GM21576 (cell line): Measurements from ENCODE around the gene OR2T1.
A peak's percentile ranks its signal among the peaks of the same experiment; 100 is the strongest.
"Not testable (repeated sequence)": the region's sequence is repeated elsewhere in the genome, so short reads cannot be mapped to it uniquely, and the experiment has no call there.

Source experiments
- ATAC-seq: cut with Tn5 transposase; IDR thresholded peaks from one replicate; pipeline ENCODE4 v1.9.1; 2021; ENCODE audit warnings: mild to moderate bottlenecking, moderate library complexity; ENCODE audit not compliant: unreplicated experiment

OR2T1 gene

DNA sequence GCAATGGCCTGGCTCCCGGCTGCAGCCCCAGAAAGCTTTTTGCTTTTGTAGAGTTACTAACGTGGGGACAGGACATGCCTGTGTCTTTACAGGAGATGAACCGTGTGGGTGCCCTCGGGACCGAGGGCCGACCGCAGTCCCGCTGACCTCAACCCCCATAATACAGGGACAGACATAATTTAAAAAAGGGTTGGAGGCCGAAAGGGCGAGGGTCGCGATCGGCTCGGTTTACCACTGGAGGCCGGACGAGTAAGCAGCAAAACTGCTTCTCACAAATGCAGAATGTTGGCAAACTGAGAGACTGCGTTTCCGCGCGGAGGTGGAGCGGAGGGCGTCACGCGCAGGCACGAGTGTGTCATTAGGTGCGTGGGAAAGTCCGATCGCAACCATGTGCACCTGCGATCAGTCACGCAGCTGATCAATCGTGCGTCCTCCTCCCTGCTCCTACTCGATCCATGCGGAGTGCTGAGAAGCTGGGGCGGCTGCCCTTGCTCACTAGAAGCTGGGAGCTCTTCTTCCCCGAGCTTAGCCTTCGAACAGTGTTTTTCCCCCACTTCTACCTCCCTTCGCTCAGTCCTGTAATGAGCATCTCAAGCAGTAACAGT is 31.1 kb downstream of the OR2T1 start:
- ATAC-seq, result not testable (repeated sequence)

GRCh38 chr1:248434913-248435312 is 32.1 kb downstream of the OR2T1 start:
- not testable (repeated sequence) for ATAC-seq

DNA sequence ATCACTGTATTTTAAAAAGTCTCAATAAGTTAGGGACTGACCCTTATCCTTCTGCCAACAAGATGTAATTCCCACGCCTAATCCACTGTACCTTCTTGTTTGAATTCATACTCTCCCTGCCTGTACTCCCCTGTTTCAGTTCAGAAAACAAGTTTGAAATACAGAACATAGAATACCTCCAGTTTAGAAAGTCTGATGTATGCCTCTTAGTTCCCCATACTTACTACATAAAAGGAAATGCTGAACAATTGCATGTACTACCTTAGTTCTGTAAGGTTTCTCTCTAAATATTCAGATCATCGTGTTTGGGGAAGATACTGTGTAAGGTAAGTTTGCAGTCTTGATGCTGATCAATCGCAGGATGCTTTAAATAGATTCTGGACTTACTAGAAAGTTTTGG is 33.5 kb downstream of the OR2T1 start:
- peak; percentile 65 for ATAC-seq

DNA sequence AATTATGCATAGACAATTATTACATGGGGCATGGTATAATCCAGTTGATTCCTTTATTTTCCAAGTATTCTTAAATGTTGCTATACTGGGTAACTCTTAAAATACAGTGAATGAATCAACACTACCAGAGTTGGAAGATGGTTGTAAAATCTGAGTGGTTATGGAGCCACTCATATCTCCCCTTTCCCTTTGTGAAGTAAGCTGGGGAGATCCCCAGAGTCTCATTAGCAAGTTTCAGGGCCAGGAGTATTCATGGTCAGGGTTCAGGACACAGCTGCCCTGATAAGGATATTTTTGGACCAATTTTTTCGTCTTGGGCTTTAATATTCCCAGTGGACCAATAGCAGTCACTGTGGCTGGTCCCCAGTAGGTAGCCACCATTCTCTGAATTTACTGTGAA is 35.8 kb downstream of the OR2T1 start:
- ATAC-seq, result not testable (repeated sequence)

DNA sequence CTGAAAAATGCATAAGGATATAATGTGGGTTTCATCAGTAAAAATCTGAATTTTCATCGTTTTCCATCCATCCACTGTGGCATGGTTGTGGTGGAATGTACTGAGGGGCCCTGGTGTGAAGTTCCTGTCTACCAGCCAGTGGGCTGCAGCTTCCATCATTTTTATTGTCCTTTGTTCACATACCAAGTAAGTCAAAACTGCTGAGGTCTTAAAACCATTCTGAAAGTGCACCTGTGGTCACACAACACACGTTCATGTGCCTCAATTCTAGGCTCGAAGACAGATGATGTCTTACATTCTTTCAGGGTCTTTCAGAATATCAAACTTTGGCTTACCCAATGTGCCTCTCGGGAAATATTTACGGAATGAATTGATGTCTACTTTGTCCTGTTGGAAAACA is 36.4 kb downstream of the OR2T1 start:
- ATAC-seq, result not testable (repeated sequence)

DNA sequence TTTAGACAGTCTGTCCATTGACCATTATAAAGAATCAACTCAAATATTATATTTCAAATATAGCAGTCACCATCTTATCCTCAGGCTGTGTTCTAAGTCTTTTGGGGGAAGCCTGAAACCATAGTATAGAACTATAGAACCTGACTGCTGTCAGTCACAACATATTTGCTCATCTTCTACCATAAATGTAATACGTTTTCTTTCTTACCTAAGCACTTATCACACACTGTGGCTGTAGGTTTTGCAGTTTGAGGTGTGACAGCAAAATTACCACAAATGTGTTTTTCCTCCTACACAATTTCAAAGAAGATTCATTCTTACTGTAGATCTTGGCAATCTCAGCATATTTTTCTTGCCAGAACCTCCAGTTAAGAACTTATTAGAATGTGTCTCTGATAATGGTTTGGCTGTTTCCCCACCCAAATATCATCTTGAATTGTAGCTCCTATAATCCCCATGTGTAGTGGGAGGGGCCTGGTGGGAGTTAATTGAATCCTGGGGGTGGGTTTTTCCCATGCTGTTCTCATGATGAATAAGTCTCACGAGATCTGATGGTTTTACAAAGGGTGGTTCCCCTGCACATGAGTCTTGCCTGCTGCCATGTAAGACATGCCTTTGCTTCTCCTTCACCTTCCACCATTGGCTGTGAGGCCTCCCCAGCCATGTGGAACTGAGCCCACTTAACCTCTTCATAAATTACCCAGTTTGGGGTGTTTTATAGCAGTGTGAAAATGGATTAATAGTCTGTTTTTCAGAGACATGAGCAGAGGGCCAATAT is 39.8 kb downstream of the OR2T1 start:
- not testable (repeated sequence) for ATAC-seq

DNA sequence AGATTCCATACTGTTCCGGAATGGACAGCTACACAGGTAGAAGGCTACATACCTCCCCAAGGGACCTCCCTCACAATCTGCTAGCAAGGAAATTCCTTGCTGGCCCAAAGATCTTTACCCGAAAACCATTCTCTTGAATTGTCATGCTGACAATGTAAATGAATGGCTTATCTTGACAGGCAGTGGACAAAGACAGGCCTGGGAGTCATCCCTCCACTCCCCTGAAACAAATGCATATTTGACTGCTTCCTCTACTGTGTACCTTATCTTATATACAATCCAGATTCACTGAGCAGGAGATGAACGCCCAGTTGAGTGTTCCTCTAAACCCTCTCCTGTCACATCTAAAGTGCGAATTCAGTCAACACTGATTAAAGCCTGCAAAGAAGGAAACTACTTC is 41.8 kb downstream of the OR2T1 start:
- not testable (repeated sequence) for ATAC-seq

GRCh38 chr1:248445399-248445798 is 42.6 kb downstream of the OR2T1 start, which contains the start of gene OR2T2:
Gene OR2T2 (plus strand): TSS chr1:248445637. CDS start chr1:248452798, 7,161 bp downstream.
- ATAC-seq, result not testable (repeated sequence)

- ATAC-seq, result peak; percentile 44
Observed at GRCh38 chr1:248448409-248449074, 45.7 kb downstream of the OR2T1 start.

DNA sequence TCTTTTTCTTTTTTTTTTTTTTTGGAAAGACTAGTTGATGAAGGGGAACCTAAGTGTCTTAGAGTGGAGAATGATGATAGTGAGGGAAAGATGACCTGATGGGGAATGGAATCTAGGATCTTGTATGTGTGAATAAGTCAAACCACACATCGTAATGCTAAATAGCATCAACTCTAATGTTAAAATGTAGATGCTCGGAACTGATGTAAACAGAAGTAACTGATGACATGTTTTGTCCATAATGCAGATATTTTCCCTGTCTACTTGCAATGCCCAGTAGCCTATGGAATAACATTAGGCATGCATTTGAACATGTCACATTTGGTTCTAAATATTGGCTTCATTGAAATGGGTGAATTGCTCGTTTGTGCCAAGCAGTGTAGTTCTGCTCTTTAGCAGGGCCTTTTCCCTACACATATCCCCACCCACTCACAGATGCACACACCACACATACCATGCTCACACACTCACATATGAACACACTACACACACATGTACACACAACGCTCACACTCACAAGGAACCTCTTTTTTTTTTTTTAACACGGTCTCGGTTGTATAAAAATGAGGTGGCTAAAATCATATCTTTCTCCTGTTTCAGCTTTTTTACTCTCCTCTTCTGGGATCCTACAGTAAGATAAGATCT is 47.1 kb downstream of the OR2T1 start:
- ATAC-seq, result not testable (repeated sequence)

GRCh38 chr1:248450466-248451145 is 47.8 kb downstream of the OR2T1 start:
- ATAC-seq, result peak; percentile 72

DNA sequence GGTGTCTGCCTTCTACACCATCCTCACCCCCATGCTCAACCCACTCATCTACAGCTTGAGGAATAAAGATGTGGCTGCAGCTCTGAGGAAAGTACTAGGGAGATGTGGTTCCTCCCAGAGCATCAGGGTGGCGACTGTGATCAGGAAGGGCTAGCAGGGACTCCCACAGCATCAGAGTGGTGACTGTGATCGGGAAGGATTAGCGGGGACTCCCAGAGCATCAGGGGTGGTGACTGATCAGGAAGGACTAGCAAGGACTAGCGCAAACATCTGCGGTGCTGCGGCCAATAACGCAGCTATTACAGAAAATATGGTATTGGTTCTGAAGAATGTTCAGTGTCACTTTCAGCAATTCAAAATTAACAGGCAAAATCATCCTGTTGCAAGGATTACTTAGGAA is 50.8 kb downstream of the OR2T1 start:
- ATAC-seq, result not testable (repeated sequence)

GRCh38 chr1:248455045-248455444 is 52.2 kb downstream of the OR2T1 start:
- not testable (repeated sequence) for ATAC-seq

GRCh38 chr1:248456635-248457034 is 53.8 kb downstream of the OR2T1 start:
- ATAC-seq, result not testable (repeated sequence)
